ENCODE results near the gene BCL7A.

The BCL7A gene

GRCh38 chr12:121990692-121991603 lies 30.7 kb upstream of the BCL7A start:
- no peak overlapping the region; the same call in 1 of the 2 replicates for H3K4me3 ChIP-seq (ENCODE audit: low read length)

GRCh38 chr12:121992059-121992879 lies 29.4 kb upstream of the BCL7A start:
- no peak for TF ChIP-seq ZNF274 (IDR thresholded peaks at IDR 0.05; ENCODE audit: low read depth, low read length)
- no peak overlapping the region; the same call in 1 of the 2 replicates for H3K4me3 ChIP-seq (ENCODE audit: low read length)

More at GRCh38 chr12:121990692-121991603, 30.7 kb upstream of the BCL7A start:
- TF ChIP-seq ZNF274 (IDR thresholded peaks at IDR 0.05; ENCODE audit: low read depth, low read length) = no peak

- H3K4me3 ChIP-seq (ENCODE audit: low read length) = no peak overlapping the region
- TF ChIP-seq ZNF274 (IDR thresholded peaks at IDR 0.05; ENCODE audit: low read depth, low read length) = no peak
Measured at GRCh38 chr12:121996050-121996944, 25.4 kb upstream of the BCL7A start.

- no peak for TF ChIP-seq ZNF274 (IDR thresholded peaks at IDR 0.05; ENCODE audit: low read depth, low read length)
- H3K4me3 ChIP-seq (ENCODE audit: low read length) = no peak overlapping the region
Measured at GRCh38 chr12:121996945-121997612, 24.6 kb upstream of the BCL7A start.

GRCh38 chr12:122001466-122002209 lies 20.0 kb upstream of the BCL7A start:
- TF ChIP-seq ZNF274 (IDR thresholded peaks at IDR 0.05; ENCODE audit: low read depth, low read length) = no peak
- H3K4me3 ChIP-seq (ENCODE audit: low read length) = no peak overlapping the region

- no peak overlapping the region for H3K4me3 ChIP-seq (ENCODE audit: low read length)
- TF ChIP-seq ZNF274 (IDR thresholded peaks at IDR 0.05; ENCODE audit: low read depth, low read length) = no peak
Measured at GRCh38 chr12:122003651-122004611, 17.8 kb upstream of the BCL7A start.

DNA sequence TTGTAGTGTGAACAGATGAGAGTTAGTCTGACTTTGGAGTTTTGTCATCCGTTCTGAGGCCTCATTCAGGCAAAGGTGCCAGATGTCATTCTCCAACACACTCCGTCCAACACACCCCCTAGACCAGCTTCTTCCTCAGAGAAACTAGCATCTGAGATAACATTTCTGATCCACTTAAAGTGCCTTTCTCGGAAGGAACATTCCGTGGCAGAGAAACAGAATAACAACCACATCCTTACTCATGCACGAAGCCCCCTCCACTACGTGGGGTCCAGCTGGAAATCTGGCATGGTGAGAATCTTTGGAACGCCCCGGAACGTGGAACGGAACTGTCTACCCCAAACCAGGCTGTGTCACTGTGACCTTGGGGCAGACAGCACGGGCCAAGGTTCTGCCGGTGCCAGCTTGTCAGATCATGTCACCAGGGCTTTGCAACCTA lies 17.0 kb upstream of the BCL7A start:
- H3K4me3 ChIP-seq (ENCODE audit: low read length) = no peak overlapping the region
- no peak for TF ChIP-seq ZNF274 (IDR thresholded peaks at IDR 0.05; ENCODE audit: low read depth, low read length)

GRCh38 chr12:122005252-122005776 lies 16.4 kb upstream of the BCL7A start:
- no peak for TF ChIP-seq ZNF274 (IDR thresholded peaks at IDR 0.05; ENCODE audit: low read depth, low read length)
- no peak overlapping the region for H3K4me3 ChIP-seq (ENCODE audit: low read length)

- no peak for TF ChIP-seq ZNF274 (IDR thresholded peaks at IDR 0.05; ENCODE audit: low read depth, low read length)
- H3K4me3 ChIP-seq (ENCODE audit: low read length) = no peak overlapping the region
Measured at GRCh38 chr12:122006186-122006926, 15.3 kb upstream of the BCL7A start.

GRCh38 chr12:122009741-122010140 lies 11.9 kb upstream of the BCL7A start:
- TF ChIP-seq ZNF274 (IDR thresholded peaks at IDR 0.05; ENCODE audit: low read depth, low read length) = no peak
- no peak overlapping the region for H3K4me3 ChIP-seq (ENCODE audit: low read length)

GRCh38 chr12:122012184-122012583 lies 9.5 kb upstream of the BCL7A start:
- TF ChIP-seq ZNF274 (IDR thresholded peaks at IDR 0.05; ENCODE audit: low read depth, low read length) = no peak
- H3K4me3 ChIP-seq (ENCODE audit: low read length) = no peak overlapping the region

Data from GM08714 (cell line).